Right renal pelvis (tissue), 4 donors: ENCODE results near the gene CLDN7. TPM values are rescaled to one million over a fixed set of nuclear protein-coding genes. Genes with fewer than 3 reads are reported as not detected.
A peak's percentile ranks its signal among the peaks of the same experiment; 100 is the strongest.

Experiments used
- DNase-seq, 4 donors: peaks; one replicate each; pipeline ENCODE4 v3.0.0-alpha.2; 2013; ENCODE audit warnings: low read depth in 4 of 4, low spot score in 3 of 4, missing footprints in 1 of 4
- polyA plus RNA-seq, 4 donors: library from polyadenylated mRNA; unstranded; fragments of 120-200 nt; gene quantifications; one replicate each; pipeline ENCODE4 v1.2.1, GENCODE V29; 2013; ENCODE audit not compliant: insufficient read length in 4 of 4

The CLDN7 gene
- polyA plus RNA-seq, 4 donors: 45.0 to 66.0 (median 51.8) TPM

GRCh38 chr17:7239091-7240027 is 22.9 kb downstream of the CLDN7 start, which contains the start of gene PHF23:
TSS of gene PHF23 (minus strand) at chr17:7239457. CDS start at chr17:7239279, 178 bp downstream.
- peak; percentile 98 to 99 (median 99) for DNase-seq

- DNase-seq: no peak
Observed at GRCh38 chr17:7238420-7239090, 23.7 kb downstream of the CLDN7 start.

- DNase-seq: no peak
Observed at GRCh38 chr17:7237761-7238419, 24.4 kb downstream of the CLDN7 start.

GRCh38 chr17:7237266-7237760 is 25.0 kb downstream of the CLDN7 start:
- DNase-seq: no peak

- DNase-seq: no peak
Observed at GRCh38 chr17:7236808-7237207, 25.5 kb downstream of the CLDN7 start.

GRCh38 chr17:7235693-7236665 is 26.3 kb downstream of the CLDN7 start:
- DNase-seq: no peak

- peak in 3 of 4 donors; percentile 88 to 90 (median 89) for DNase-seq
Observed at GRCh38 chr17:7234083-7234951, 28.0 kb downstream of the CLDN7 start, which contains the start of gene DVL2. TSS of gene DVL2 (minus strand) at chr17:7234517. CDS start at chr17:7234262, 255 bp downstream.

GRCh38 chr17:7233701-7234082 is 28.6 kb downstream of the CLDN7 start:
- DNase-seq: no peak

- no peak for DNase-seq
Observed at GRCh38 chr17:7232114-7232513, 30.2 kb downstream of the CLDN7 start.

GRCh38 chr17:7229504-7229903 is 32.8 kb downstream of the CLDN7 start:
- no peak for DNase-seq

GRCh38 chr17:7228920-7229319 is 33.4 kb downstream of the CLDN7 start:
- no peak for DNase-seq

GRCh38 chr17:7226721-7227710 is 35.3 kb downstream of the CLDN7 start:
- no peak for DNase-seq

- no peak for DNase-seq
Observed at GRCh38 chr17:7225711-7226331, 36.5 kb downstream of the CLDN7 start.

GRCh38 chr17:7224661-7225111 is 37.6 kb downstream of the CLDN7 start:
- DNase-seq: no peak

GRCh38 chr17:7224110-7224509 is 38.2 kb downstream of the CLDN7 start:
- no peak for DNase-seq

GRCh38 chr17:7223375-7223774 is 38.9 kb downstream of the CLDN7 start:
- no peak for DNase-seq

- no peak for DNase-seq
Observed at GRCh38 chr17:7222972-7223292, 39.3 kb downstream of the CLDN7 start.
